HG03439 (cell line): ENCODE results near the gene DLGAP3.
A peak's percentile ranks its signal among the peaks of the same experiment; 100 is the strongest.

Experiments
- ATAC-seq: cut with Tn5 transposase; IDR thresholded peaks from one replicate; pipeline ENCODE4 v1.9.1; 2021; ENCODE audit warnings: mild to moderate bottlenecking, moderate library complexity; ENCODE audit not compliant: unreplicated experiment

DLGAP3 gene

DNA sequence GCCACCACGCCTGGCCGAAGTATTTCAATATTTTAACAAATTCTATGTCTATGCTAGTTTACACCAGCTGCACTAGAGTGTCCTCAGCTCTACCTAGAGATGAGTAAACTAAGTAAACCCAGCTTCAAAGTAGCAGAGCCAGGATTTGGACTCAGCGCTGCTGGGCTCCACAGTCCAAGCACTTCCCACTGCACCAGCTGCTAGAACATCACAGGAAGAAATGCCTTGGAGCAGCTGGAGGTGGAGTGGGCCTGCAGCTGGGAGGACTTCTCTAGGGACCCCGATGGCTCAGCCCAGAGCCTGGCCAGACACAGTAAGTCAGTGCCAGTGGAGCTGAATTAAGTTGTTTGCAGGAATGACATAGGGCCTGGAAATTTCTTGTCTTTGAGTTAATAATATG is 59.7 kb downstream of the DLGAP3 start:
- no peak for ATAC-seq

DNA sequence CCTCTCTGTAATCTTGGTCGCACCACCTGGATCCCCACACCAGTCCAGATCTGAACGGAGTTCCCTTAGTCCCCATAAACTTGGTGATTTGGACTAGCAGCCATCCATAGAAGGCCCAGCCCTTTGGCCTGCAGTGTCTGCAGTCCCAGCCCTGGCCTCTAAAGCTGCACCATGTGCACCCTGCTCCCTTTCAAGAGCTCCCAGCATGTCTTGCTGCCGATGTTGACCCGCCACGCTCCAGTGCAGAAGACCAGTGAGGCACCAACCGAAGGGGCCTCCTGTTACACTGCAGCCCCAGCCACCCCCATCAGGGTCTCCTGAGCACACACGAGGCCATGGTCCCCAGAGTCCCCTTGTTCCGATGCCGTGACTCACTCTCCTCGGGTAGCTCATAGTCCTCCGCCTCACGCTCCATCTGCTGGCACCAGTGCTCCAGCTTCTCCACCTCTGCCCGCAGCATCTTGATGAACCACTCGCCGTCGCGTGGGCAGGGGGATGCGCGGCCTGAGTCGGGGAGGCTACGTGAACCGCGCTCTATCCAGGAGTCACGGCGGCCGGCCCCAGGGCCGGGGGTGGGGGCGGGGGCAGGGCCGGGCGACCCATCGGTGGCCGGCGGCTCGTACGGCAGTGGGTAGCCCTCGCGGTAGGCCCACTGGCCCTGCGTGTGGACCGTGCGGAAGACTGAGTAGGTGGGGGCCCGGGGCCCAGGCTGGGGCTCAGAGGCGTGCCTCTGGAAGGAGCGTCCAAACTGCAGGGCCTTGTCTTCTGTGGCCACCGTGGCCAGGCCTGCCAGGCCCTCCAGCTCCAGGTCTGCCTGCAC is 61.0 kb downstream of the DLGAP3 start:
- no peak for ATAC-seq

DNA sequence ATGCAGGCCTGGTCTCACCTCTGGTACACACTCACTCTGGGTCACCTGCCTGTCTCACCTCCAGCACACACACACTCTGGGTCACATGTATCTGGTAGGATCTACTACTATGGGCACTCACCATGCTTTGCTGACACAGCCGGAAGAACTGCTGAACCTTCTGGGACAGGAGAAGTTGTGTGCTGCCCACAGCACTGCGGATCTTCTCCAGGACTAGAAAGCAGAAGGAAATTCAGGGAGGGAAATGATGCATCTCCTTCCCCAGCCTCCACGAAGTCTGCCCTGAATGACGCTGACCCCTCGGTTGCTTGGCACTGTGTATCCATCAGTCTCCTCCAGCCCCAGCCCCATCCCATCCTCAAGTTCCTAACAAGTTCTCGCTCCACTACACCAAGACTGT is 62.0 kb downstream of the DLGAP3 start:
- no peak for ATAC-seq

GRCh38 chr1:34866762-34867109 is 62.7 kb downstream of the DLGAP3 start:
- peak; percentile 7 for ATAC-seq

DNA sequence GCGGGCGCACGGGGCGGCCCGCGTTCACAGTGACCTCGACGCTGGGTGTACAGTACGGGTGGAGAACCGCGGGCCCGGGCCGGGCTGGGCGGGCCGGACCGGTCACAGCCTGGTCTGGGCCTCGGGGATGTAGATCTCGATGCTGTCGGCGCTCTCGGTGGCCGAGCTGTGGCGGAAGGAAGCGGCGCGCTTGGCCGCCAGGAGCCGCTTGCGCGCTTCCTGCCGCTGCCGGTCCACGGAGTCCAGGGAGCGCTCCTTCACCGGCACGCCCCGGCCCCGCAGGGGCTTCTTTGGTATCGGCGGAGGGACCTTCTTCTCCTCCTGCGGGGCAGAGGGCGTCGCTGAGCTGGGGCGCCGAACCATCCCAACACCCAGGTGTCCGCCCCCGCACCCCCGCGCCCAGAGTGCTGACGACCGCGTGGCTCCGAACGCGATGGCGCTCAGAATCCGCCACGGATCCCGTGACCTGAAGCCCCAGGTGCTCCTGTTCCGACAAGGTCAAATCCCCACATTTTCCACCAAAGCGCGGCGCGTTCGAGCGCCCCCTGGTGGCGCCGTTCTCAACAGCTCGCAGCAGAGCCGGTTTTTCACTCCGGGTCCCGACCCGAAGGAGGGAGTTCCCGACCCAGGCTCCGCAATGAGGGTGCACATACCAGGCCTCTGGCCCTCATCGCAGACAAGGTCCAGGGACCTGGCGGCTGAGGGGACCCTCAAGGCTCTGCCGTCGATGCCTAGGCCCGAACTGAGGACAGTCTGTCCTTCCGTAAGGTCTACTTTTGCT is 63.3 kb downstream of the DLGAP3 start:
- peak; percentile 68 for ATAC-seq

- no peak for ATAC-seq
Measured at GRCh38 chr1:34865573-34865972, 63.9 kb downstream of the DLGAP3 start.

DNA sequence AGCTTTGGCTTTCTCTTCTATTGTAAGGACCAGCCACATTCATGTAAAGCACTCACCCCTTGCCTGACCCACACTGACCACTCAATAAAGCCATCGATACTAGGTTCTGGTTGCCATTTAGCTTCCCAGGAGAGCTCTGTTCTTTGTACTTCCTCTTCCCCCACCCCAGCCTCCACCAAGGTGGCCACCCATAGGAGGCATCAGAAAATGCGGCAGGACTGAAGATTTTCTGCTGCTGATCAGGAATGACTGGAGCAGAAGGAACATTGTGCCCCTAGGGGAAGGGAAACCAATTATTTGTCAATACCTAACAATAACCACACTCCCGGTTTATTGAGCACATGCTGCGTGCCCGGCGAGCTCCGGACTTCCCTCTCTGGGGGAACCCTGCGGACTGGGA is 64.7 kb downstream of the DLGAP3 start:
- ATAC-seq = no peak

DNA sequence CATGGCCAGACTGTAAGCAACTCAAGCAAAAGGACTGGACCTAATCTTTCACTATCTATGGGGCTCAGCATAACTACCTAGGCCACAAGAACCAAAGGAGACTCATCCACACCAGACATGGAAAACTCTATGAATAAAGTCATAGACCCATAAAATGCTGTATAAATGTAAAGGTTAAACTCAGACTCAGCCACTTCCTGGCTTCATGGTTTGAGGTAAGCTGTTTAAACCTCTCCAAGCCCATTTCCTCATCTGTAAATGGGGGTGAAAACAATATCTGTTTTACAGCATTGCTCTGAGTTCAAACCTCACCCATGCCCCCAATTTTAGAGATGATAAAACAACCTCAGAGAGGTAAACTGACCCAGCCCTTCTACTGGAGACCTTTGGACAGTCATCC is 65.9 kb downstream of the DLGAP3 start:
- no peak for ATAC-seq

GRCh38 chr1:34859446-34860200 is 69.8 kb downstream of the DLGAP3 start, which contains the start of gene SMIM12:
Gene SMIM12 (minus strand): TSS chr1:34859749. CDS start chr1:34855977, 3,772 bp downstream.
- ATAC-seq = peak; percentile 93

GRCh38 chr1:34858901-34859445 is 70.5 kb downstream of the DLGAP3 start:
- peak; percentile 10 for ATAC-seq

DNA sequence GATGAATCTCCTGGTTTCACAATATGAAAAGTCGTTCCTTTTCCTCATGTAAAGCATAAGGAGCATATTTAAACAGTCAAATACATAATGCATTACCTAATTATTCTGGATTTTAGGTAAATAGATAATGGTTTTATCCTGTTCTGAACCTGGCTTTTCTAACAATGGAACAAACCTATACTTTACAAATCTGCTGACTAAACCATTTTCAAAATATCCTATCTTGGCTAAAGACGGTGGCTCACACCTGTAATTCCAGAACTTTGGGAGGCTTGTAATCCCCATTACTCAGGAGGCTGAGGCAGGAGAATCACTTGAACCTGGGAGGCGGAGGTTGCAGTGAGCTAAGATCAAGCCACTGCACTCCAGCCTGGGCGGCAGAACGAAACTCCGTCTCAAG is 72.8 kb downstream of the DLGAP3 start:
- ATAC-seq = no peak

DNA sequence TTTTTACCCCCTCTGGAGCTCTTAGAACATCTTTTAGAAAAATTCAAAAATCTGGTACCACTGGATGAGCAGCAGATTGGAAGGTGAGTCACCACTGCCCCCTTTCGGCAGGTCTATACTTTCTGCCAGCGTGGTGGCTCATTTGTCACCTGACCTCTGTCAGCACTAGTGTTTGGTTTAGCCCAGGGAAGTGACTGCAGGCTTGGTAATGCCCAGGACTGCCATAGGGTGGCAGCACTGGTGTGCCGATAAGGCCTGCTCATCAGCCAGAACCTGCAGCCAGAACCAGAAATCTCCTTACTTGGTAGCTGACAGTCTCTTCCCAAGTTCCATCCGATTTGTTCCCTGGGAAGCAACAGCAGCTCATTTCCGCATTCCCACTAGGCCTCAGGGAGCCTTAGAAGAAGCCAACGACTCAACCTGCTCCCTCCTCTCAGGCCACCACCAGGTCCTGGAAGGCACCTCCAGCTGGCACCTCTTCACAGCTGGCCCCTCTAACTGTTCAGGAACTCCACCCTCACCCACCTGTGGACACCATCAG is 76.7 kb downstream of the DLGAP3 start:
- ATAC-seq = peak; percentile 92

DNA sequence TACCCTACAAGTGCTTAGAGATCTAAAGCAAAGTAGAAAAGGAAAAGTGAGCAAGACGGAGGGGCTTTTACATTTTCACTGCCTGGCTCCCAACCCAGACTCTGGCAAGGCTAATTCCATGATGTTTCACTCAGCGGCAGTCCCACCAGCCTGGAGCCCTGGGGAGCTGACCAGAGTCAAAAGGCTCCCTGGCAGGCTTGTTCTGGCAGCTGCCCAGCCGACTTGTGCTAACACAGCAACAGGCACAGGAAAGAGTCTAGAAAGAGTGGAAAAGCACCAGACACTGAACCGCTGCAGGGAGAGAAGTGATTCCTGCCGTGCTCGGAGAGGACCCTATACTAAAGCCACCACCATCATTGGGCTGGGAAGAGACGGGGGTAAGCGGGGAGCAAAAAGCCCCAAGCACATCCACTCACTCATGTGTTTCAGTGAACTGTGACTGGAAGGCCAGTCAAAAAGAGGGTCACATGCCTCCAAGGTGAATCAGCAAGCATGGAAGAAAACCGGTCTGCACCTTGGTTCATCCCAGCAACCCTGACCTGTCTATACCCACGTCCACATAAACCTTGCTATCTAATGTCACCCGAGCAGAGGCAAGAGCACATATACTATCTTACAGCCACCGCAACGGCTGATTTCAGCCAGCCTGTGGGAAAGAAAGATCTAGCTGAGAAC is 77.9 kb downstream of the DLGAP3 start:
- ATAC-seq = no peak

DNA sequence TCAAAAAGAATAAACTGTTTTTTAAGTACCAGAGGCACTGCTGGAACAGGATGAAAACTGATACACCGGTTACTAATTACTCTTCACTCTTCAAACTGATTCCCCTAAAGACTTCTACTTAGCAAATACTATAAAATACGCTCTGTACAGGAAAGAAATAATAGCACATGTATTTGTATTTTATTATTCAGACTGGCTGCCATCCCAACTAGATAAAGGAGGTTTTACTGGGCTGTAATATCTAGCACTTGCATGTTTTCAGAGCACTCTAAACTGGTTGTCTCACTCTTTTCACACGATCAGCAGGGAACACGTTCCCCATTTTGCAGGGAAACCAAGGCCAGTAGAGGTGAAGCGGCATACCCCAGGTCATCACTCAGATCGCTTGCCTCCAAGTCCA is 79.1 kb downstream of the DLGAP3 start:
- no peak for ATAC-seq

GRCh38 chr1:34847094-34847493 is 82.4 kb downstream of the DLGAP3 start:
- no peak for ATAC-seq

DNA sequence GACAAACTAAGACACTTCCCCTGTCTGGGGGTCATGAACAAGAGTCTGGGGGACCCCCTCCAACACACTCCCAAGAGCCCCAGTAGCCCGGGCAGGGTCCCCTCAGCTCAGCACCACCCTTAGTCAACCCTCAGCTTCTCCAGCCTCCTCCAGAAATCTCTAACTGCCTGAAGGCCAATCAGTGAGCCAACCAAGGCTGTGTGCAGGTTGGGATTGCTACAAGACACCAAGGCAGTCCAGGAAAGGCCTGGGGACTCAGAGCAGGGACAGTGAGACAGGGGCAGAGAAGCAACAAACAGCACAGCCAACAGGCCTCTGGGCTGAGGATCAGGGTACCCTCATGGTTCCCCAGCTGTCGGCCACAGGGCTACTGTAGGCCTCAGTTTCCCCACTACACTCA is 83.2 kb downstream of the DLGAP3 start:
- ATAC-seq = no peak

DNA sequence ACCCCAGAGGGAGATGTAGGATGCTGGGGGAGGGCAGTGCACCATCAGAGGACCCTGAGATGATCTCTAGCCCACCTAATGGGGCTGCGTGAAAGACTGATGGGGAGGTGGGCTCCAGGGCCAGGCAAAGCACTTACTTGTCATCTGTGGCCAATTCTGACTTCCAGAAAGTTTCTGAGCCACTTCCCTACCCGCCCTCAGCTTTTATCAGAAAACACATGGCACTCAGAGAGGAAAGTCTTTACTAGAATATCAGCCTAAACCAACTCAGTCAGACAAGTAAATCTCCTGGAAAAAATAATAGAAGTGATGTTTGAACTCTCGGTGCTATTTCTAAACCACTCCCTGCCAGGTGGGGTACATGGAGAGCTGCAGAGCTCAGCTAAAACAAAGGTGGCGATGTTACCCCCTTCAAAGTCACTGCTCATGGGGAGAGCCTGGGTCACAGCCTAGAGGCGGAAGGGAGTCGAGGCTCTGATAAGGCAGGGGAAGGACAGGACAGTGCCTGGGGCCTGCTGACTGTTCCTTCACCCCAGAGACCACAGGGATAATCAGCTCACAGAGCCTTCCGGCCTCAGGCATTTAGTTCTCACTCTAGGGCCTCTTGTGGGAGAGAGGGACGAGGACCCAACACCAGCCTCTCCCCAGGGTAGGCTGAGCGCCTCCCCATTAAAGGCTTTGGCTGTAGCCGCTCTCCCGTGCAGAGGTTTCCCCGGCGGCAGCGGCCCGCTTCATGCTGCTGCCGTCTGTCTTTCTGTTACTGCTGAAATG is 84.1 kb downstream of the DLGAP3 start:
- ATAC-seq = no peak

DNA sequence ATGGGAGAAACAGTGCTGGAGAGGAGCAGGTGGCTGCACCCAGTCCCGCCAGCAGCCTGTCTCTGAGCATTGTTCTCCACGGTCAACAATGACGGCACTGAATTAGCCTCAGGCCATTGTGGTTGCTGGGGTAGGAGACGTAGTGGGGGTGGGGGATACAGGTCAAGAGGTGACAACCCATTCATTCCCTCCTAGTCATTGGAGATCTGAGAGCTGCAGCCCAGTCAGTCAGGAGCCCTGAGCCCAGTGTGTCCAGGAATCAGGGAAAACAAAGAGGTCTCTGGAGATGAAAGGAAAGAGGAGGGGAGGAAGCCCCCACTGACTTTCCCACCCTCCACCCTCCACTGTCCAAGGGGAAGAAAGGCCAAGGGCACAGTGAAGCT is 85.2 kb downstream of the DLGAP3 start:
- no peak for ATAC-seq

DNA sequence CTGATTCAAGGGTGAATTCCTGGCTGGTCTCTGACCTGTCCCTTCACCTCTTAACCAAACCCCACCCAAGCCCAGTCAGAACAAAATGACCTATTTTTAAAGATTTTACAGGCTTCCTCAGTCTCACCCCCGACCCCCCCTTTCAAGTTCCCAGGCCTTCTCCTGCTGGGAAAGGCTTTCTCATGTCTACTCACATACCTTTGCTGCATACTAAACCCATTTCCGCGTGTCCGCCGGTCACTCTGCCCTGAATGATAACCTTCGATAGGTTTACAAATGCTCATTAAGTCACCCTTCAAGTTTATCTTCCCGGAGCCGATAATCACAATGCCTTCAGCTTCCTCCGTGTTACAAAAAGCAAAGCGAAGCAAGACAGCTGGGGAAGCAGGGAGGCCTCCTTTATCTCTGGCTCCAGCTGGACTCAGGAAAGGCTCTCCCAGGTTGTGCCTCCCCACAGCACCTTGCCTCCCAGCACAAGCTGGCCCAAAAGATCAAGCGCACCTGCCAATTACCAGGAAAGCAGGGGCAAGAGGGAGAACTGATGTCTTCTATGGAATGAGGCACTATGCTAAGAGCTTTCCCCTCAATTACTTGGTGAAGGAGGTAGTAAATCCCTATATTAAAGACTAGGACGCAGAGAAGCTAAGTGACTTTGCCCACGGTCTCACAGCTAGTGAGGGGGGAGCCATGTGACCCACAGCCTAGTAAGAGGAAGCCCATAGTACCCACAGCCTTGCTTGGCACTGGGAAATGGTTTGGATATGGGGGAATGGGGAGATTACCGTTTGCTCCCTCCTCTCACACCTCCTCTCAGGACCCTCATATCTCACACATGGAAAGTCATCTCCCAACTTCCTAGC is 85.8 kb downstream of the DLGAP3 start:
- no peak for ATAC-seq
